Femur (tissue), 1 donor: Measurements from ENCODE around the gene NCK2.

Source experiments
- DNase-seq: peaks from one replicate; pipeline ENCODE4 v3.0.0-alpha.2; 2017

NCK2 gene

GRCh38 chr2:105820151-105820550 is 75.4 kb downstream of the NCK2 start:
- DNase-seq: no peak

GRCh38 chr2:105820691-105821090 is 76.0 kb downstream of the NCK2 start:
- no peak for DNase-seq

GRCh38 chr2:105821428-105822125 is 76.9 kb downstream of the NCK2 start:
- DNase-seq: no peak

GRCh38 chr2:105822186-105822585 is 77.5 kb downstream of the NCK2 start:
- DNase-seq: no peak

- DNase-seq: no peak
Observed at GRCh38 chr2:105824446-105824845, 79.7 kb downstream of the NCK2 start.

GRCh38 chr2:105827351-105828096 is 82.8 kb downstream of the NCK2 start:
- DNase-seq: no peak

- DNase-seq: no peak
Observed at GRCh38 chr2:105828558-105828957, 83.8 kb downstream of the NCK2 start.

GRCh38 chr2:105834931-105835330 is 90.2 kb downstream of the NCK2 start:
- no peak for DNase-seq

- DNase-seq: no peak
Observed at GRCh38 chr2:105836341-105836740, 91.6 kb downstream of the NCK2 start.

- DNase-seq: no peak
Observed at GRCh38 chr2:105836840-105837692, 92.4 kb downstream of the NCK2 start.

- DNase-seq: no peak
Observed at GRCh38 chr2:105839793-105840192, 95.1 kb downstream of the NCK2 start.

GRCh38 chr2:105840933-105841332 is 96.2 kb downstream of the NCK2 start:
- no peak for DNase-seq

- no peak for DNase-seq
Observed at GRCh38 chr2:105841551-105841950, 96.8 kb downstream of the NCK2 start.

- no peak for DNase-seq
Observed at GRCh38 chr2:105842555-105842954, 97.8 kb downstream of the NCK2 start.

GRCh38 chr2:105843476-105844374 is 99.0 kb downstream of the NCK2 start:
- DNase-seq: no peak

- DNase-seq: no peak
Observed at GRCh38 chr2:105845976-105846375, 101.3 kb downstream of the NCK2 start.

GRCh38 chr2:105847056-105847455 is 102.3 kb downstream of the NCK2 start:
- no peak for DNase-seq

- DNase-seq: no peak
Observed at GRCh38 chr2:105848367-105848766, 103.7 kb downstream of the NCK2 start.

GRCh38 chr2:105849431-105850179 is 104.9 kb downstream of the NCK2 start:
- no peak for DNase-seq

GRCh38 chr2:105852066-105852465 is 107.4 kb downstream of the NCK2 start:
- no peak for DNase-seq

- DNase-seq: no peak
Observed at GRCh38 chr2:105853354-105854088, 108.8 kb downstream of the NCK2 start.
